ENCODE measurements around the gene PSD2. TPM values are rescaled to one million over a fixed set of nuclear protein-coding genes. Genes with fewer than 3 reads are reported as not detected.
A peak's percentile ranks its signal among the peaks of the same experiment; 100 is the strongest.

The PSD2 gene
- total and polyA plus RNA-seq, 7 donors, result under 0.01 to 0.28 (median 0.10) TPM; not detected in 4

DNA sequence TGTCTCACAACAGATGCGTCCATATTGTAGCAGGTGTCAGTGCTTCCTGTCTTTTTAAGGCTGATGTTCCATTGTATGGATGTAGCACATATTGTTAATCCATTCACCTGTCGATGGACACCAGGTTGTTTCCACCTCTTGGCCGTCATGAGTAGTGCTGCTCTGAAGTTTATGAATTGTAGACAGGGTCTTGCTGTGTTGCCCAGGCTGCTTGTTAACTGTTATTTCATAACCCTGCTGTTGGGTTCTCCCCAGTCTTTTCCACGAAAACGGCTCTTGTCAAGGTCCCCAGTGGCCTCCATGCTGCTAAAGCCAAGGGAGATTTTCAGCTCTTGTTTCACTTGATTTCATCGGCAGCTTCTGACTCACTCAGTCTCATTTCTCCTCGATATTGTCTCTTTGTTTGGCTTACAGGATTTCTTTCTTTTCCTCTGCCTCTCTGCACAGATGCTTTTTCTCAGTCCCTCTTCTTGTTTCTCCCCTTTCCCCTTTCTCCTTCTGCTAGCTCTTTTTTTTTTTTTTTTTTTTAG is 12.1 kb upstream of the PSD2 start:
- peaks cover 0 to 11% (median 8%) of the 10 kb centered on the region in 4 donors for H3K4me1 ChIP-seq
- no peak overlapping the region for H3K4me3 ChIP-seq
- no peaks in the 10 kb centered on the region for H3K36me3 ChIP-seq
- no peaks in the 10 kb centered on the region for H3K9me3 ChIP-seq
- DNase-seq, result no peak
- 72 to 82% methylated on average over 7 of the region's 7 CpGs for whole genome bisulfite sequencing, 2 donors
- intact Hi-C loops (cut with DNase I), result no loop called here
- H3K27me3 ChIP-seq, result no peaks in the 10 kb centered on the region
- no peak overlapping the region for H3K27ac ChIP-seq
- TF ChIP-seq EP300 (IDR thresholded peaks at IDR 0.05) (no peak), POLR2AphosphoS5 (IDR thresholded peaks at IDR 0.05) (no peak), POLR2A (IDR thresholded peaks at IDR 0.05) (no peak)
- TF ChIP-seq, protein P1, sequence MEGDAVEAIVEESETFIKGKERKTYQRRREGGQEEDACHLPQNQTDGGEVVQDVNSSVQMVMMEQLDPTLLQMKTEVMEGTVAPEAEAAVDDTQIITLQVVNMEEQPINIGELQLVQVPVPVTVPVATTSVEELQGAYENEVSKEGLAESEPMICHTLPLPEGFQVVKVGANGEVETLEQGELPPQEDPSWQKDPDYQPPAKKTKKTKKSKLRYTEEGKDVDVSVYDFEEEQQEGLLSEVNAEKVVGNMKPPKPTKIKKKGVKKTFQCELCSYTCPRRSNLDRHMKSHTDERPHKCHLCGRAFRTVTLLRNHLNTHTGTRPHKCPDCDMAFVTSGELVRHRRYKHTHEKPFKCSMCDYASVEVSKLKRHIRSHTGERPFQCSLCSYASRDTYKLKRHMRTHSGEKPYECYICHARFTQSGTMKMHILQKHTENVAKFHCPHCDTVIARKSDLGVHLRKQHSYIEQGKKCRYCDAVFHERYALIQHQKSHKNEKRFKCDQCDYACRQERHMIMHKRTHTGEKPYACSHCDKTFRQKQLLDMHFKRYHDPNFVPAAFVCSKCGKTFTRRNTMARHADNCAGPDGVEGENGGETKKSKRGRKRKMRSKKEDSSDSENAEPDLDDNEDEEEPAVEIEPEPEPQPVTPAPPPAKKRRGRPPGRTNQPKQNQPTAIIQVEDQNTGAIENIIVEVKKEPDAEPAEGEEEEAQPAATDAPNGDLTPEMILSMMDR (IDR thresholded peaks at IDR 0.05), result no peak

DNA sequence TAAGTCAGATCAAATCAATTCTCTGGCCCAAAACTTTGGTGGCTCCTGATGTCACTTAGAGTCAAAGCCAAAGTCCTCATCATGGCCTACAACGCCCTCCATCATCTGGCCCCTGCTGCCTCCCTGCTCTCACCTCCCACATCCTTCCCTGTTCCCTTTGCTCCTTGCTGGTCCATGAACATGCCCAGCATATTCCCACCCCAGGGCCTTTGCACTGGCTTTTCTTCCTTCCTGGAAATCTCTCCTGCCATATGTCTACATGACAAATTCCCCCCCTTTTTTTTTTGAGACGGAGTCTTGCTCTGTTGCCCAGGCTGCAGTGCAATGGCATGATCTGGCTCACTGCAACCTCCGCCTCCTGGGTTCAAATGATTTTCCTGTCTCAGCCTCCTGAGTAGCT is 11.1 kb upstream of the PSD2 start:
- no peaks in the 10 kb centered on the region for H3K36me3 ChIP-seq
- H3K9me3 ChIP-seq, result no peaks in the 10 kb centered on the region
- peaks cover 0 to 13% (median 10%) of the 10 kb centered on the region in 4 donors for H3K4me1 ChIP-seq
- TF ChIP-seq, protein P1 (IDR thresholded peaks at IDR 0.05), result no peak
- TF ChIP-seq EP300 (IDR thresholded peaks at IDR 0.05) (no peak), POLR2AphosphoS5 (IDR thresholded peaks at IDR 0.05) (no peak), POLR2A (IDR thresholded peaks at IDR 0.05) (no peak)
- WGBS, 2 donors, result 89 to 92% methylated on average over 3 of the region's 3 CpGs
- no peak overlapping the region for H3K4me3 ChIP-seq
- DNase-seq, result no peak
- H3K27me3 ChIP-seq, result no peaks in the 10 kb centered on the region
- intact Hi-C loops (cut with DNase I), result no loop called here
- H3K27ac ChIP-seq, result no peak overlapping the region

DNA sequence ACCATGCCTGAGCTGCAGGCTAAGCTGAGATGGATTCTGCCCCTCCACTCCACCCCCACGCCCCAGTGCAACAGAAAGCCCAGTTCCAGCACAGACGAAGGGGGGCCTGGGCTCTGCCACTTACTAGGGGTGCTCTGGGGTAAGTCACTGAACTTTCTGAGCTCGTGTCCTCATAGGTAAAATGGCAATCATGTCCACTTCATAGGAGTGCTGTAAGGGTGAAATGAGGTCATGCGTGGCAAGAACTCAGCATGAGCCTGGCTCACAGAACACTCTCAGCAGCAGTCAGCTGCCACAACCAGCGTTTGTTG is 8.4 kb upstream of the PSD2 start:
- intact Hi-C loops (cut with DNase I), result loop anchor here (1.0 to 5.0 kb wide), 5 partner anchors 57 to 360 kb away; partner anchors contain the start of gene NRG2
- peaks cover 0 to 13% (median 10%) of the 10 kb centered on the region in 4 donors for H3K4me1 ChIP-seq
- H3K9me3 ChIP-seq, result no peaks in the 10 kb centered on the region
- TF ChIP-seq POLR2A (IDR thresholded peaks at IDR 0.05) (no peak), EP300 (IDR thresholded peaks at IDR 0.05) (no peak), POLR2AphosphoS5 (IDR thresholded peaks at IDR 0.05) (no peak)
- TF ChIP-seq, protein P1 (IDR thresholded peaks at IDR 0.05), result no peak
- peak overlapping the region in 1 of 4 donors; percentile 76 for H3K27ac ChIP-seq
- H3K27me3 ChIP-seq, result no peaks in the 10 kb centered on the region
- no peak for DNase-seq
- H3K4me3 ChIP-seq, result peak overlapping the region in 3 of 4 donors; percentile 51 to 64 (median 60)
- H3K36me3 ChIP-seq, result no peaks in the 10 kb centered on the region
- WGBS, 2 donors, result 10 to 25% methylated on average over 5 of the region's 5 CpGs

DNA sequence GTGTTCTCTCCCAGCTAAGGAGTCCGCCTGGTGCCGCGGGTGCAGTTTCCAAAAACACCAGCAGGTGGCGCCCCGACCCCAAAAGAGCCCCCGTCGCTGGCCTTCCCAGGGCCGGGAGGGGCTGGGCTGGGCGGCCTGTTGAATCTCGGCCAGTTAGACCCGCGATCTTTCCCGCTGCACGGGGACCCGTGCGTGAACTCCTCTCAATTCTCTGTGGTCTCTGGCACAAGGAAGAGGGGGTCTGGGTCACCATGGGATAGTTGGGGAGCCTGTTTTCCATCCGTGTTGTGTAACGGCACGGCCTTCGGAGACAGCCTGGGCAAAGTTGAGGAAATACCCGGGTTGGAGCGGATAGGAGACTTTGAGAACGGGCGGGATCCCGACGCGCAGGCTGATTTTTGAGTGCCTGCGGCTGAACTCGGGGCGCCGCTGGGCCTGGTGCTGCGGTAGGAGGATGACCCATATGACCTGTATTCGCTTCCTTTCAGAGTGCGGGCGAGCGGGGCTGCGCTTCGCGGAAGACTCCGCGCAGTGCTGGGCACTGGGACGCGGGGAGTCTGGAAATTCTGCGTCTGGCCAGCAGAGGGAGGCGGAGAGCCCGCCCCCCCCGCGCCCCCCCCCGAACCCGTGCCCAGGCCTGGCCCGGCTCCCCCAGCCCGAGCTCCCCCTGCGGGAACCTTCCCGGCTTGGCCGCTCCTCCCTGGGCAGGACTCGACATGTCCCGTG is 7.9 kb upstream of the PSD2 start:
- no peak for TF ChIP-seq POLR2AphosphoS5 (IDR thresholded peaks at IDR 0.05)
- TF ChIP-seq POLR2A (IDR thresholded peaks at IDR 0.05), result no peak
- TF ChIP-seq, protein P1 (IDR thresholded peaks at IDR 0.05), result peak; percentile 80 to 98 (median 90)
- Histone ChIP-seq H3K36me3 (no peaks in the 10 kb centered on the region), H3K4me1 (peaks cover 0 to 13% (median 10%) of the 10 kb centered on the region in 4 donors), H3K27me3 (no peaks in the 10 kb centered on the region), H3K27ac (peak overlapping the region; percentile 67 to 76 (median 70)), H3K9me3 (no peaks in the 10 kb centered on the region), H3K4me3 (peak overlapping the region; percentile 42 to 64 (median 56))
- 0 to 1% methylated on average over 57 of the region's 57 CpGs for WGBS, 2 donors
- DNase-seq, result peak; percentile 92
- intact Hi-C loops (cut with DNase I), result loop anchor here (1.0 to 5.0 kb wide), 5 partner anchors 57 to 360 kb away; partner anchors contain the start of gene NRG2

Measured in sigmoid colon (tissue), 7 donors.